GM12874 (cell line): Measurements from ENCODE around the gene NCBP1.

Experiments used
- TF ChIP-seq, protein P1 (sequence below): IDR thresholded peaks from 2 replicates; pipeline ENCODE4 v1.5.1; 2011; ENCODE audit warnings: low read depth, mild to moderate bottlenecking, control low read depth, low read length, moderate library complexity; ENCODE audit not compliant: insufficient read depth

NCBP1 gene, protein sequence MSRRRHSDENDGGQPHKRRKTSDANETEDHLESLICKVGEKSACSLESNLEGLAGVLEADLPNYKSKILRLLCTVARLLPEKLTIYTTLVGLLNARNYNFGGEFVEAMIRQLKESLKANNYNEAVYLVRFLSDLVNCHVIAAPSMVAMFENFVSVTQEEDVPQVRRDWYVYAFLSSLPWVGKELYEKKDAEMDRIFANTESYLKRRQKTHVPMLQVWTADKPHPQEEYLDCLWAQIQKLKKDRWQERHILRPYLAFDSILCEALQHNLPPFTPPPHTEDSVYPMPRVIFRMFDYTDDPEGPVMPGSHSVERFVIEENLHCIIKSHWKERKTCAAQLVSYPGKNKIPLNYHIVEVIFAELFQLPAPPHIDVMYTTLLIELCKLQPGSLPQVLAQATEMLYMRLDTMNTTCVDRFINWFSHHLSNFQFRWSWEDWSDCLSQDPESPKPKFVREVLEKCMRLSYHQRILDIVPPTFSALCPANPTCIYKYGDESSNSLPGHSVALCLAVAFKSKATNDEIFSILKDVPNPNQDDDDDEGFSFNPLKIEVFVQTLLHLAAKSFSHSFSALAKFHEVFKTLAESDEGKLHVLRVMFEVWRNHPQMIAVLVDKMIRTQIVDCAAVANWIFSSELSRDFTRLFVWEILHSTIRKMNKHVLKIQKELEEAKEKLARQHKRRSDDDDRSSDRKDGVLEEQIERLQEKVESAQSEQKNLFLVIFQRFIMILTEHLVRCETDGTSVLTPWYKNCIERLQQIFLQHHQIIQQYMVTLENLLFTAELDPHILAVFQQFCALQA

DNA sequence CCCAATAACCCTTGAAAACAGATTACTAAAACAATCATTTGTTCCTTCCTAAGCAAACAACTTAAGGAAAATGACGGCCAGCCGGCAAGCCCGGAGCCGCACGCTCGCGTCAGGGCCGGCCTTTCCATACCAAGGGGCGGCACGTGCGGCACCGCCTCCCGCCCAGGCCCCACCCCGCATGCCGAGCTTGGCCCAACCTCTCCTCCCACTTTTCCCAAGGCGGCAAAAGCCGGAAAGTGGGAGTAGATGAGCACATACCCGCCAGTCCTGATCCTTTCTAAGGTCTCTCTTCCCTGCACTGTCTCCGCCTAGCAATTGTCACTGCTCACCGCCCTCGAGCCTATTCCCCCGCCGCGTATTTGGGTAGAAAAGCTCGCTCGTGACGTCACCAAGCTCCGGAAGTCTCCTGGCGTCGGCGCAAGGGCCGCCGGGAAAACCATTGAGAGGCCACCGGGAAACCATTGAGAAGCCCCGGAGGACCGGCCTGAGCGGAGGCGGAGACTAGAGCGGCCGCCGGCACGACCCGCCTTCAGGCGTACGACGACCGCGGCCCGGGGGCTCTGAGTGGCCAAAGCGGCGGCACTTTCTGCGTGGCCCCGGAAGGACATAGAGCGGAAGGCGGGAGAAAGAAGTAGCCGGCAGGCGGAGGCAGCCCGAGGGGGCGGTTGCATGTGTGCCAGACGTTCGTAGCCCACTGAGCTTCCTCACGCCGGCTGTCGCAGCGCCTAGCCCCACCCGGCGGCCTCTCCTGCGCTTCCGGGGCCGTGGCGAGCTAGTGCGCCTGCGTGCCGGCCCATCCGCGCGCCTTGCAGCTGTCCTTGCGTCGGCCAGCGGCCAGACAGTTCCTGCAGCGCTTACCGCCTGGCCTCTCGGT lies at the start of gene NCBP1, which contains the start of gene TSTD2:
Gene NCBP1, plus strand, starts transcription at position 837 of the 874 bp plus-strand sequence. CDS start 61 bp downstream, outside the sequence.
Gene TSTD2, minus strand, starts transcription at position 384 of the 874 bp plus-strand sequence. CDS start 5,806 bp downstream, outside the sequence.
- TF ChIP-seq, protein P1, sequence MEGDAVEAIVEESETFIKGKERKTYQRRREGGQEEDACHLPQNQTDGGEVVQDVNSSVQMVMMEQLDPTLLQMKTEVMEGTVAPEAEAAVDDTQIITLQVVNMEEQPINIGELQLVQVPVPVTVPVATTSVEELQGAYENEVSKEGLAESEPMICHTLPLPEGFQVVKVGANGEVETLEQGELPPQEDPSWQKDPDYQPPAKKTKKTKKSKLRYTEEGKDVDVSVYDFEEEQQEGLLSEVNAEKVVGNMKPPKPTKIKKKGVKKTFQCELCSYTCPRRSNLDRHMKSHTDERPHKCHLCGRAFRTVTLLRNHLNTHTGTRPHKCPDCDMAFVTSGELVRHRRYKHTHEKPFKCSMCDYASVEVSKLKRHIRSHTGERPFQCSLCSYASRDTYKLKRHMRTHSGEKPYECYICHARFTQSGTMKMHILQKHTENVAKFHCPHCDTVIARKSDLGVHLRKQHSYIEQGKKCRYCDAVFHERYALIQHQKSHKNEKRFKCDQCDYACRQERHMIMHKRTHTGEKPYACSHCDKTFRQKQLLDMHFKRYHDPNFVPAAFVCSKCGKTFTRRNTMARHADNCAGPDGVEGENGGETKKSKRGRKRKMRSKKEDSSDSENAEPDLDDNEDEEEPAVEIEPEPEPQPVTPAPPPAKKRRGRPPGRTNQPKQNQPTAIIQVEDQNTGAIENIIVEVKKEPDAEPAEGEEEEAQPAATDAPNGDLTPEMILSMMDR, result no peak

DNA sequence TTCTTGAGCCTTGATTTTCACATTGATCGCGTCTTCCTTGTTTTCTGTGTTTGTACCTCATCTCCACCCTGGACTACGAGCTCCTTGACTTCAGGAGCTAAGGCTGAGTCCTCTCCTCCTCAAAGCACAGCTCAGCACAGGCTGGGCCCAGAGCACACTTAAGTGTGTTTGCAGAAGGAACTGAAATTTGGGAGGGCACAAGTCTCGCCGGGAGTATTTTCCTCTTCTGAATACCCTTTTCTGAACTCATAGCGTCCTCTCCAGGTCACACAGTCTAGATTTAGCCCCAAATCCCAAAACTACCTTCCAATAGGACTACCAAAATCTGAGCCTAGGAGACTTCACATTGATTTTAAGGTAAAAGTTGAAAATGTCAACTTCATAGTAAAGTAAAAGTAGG lies 42.1 kb upstream of the NCBP1 start:
- TF ChIP-seq, protein P1, result no peak

DNA sequence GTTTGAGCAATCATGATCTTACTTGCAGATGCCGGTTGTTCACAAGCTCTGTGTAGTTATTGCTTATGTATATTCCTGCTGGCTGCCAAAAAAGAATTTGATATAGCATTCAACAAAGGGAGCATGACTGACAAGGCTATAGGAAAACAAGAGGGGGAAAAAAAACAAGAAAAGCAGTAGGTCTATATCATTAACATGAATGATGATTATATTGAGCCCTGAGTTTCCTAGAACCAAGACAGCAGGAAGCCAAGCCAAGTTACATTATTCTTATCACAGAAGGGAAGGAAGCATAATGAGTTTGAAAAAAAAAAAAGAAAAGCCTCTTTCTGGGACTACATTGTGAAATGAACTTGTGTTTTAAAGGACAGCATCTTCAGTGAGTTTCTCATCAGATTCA lies 41.5 kb upstream of the NCBP1 start:
- TF ChIP-seq, protein P1, result no peak

DNA sequence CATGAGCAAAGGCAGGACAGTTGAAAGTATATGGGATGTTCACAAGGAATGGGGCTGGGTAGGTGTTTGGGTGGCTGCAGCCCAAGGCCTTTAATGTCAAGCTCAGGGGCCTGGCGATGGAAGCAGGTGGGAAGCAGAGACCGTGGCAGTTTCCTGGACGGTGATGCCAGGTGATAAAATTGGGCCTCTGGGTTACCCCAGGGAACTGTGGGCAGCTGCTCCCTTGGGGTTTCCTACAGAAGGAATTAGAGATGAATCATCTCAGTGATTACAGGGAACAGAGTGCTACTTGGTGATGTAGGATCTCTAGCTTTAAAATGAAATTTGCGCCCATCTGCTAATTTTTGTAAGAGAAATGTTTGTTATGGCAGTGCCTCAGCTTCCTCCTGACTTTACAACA lies 39.7 kb upstream of the NCBP1 start:
- TF ChIP-seq, protein P1, result no peak

DNA sequence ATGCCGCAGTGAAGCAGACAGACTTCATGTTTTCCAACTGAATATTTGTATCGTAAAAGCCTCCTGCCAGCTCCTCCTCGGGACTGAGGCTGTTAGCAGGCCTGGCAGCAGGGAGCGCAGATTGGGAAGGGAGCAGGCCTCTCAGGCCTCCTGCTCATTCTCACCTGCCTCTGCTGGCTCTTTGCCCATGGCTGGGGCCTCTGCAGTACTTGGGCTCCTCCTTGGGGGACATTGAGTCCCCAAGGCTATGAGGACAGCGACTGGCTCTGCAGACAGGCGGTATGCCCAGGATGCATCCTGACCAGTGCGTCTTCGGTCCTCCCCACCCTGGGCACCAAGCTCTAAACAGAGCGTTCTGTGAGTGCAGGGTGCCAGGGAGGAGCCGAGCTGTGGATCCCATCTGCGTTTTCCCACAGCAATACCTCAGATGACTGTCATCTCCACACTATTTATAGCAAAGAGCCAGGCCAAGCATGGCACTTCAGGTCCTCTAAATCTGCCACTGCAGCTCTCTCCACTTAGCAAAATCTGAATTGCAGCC lies 39.2 kb upstream of the NCBP1 start:
- TF ChIP-seq, protein P1, result no peak

DNA sequence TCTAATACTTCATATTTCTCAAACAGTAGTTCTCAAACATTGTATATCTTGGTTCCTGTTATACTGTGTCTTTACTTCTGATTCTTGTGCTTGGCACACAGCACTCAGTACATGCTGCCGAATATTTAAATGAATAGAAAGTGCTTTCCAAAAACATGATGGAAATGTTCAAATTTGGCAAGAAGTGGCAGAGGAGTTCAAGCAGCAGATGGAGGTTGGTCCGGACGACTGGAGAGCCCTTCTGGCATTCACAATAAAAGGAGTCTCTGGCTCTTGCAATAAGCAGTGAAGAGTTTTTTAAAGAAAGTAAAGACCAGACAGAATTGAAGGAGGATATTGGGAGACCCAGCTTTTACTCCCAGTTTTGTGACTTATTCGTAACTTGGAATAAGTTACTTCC lies 36.7 kb upstream of the NCBP1 start:
- TF ChIP-seq, protein P1, result no peak
